ENCODE measurements around the gene RNF157. TPM values are rescaled to one million over a fixed set of nuclear protein-coding genes. Genes with fewer than 3 reads are reported as not detected.

The RNF157 gene
- total RNA-seq, 1 donor from 2014 or later = 54.0 TPM

DNA sequence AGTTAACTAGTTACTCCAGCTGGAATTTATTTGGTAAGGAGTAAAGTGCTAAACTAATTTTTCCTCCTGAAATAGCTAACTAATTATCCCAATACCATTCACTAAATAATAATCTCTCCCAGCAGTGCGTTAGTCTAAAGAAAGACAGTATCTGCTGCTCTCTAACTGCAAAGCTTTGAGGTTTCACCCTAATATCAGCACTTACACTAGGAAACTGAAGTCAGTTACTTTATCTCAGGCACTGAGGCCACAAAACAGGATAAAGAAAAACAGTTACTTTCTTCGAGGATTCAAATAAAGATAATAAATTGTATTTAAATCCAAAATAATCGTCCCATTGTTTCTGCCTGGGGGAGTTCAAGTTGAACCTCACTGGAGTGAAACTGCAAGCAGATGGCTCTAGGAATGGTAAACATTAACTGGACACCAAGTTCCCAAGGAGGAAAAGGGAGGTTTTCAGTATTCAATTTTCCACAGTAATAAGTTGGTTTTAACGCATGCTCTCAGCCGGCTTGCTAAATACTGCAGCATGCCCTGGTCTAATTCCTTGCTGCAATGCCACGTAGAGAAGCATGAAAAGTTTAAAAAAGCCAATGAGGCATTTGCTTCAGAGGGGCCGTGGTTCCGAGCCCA lies 79.3 kb downstream of the RNF157 start:
- H3K27me3 Mint-ChIP-seq (ENCODE audit: low read depth) = no peaks in the 10 kb centered on the region
- peaks cover 4% of the 10 kb centered on the region for H3K36me3 Mint-ChIP-seq (ENCODE audit: low read depth)
- H3K4me3 Mint-ChIP-seq = no peak overlapping the region
- no peak for TF ChIP-seq CTCF (conservative IDR thresholded peaks at IDR 0.05)
- H3K9me3 Mint-ChIP-seq = no peaks in the 10 kb centered on the region
- no peak for DNase-seq (ENCODE audit: low read depth, low spot score)
- peak overlapping the region; percentile 50 for H3K27ac Mint-ChIP-seq (ENCODE audit: unreplicated experiment)
- H3K4me1 Mint-ChIP-seq = peaks cover 11% of the 10 kb centered on the region

DNA sequence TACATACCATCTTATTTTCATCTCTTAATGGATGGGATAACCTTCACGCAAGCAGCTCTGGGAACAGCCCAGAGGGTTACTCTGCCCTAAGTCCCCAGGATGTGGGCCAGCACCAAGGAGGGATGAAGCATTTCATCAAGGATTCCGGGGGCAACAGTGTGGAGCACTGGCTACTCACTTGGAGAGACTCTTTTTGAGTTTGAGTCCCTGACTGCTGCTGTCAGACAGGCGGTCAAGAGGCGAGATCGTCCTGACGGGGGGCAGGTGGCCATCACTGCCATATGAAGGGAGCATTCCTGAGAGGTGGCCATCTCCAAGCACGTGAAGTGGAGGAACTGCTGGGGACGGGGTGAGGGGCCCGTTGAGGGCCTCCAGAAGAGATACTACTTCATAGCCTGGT lies 81.1 kb downstream of the RNF157 start:
- H3K9me3 Mint-ChIP-seq = no peaks in the 10 kb centered on the region

DNA sequence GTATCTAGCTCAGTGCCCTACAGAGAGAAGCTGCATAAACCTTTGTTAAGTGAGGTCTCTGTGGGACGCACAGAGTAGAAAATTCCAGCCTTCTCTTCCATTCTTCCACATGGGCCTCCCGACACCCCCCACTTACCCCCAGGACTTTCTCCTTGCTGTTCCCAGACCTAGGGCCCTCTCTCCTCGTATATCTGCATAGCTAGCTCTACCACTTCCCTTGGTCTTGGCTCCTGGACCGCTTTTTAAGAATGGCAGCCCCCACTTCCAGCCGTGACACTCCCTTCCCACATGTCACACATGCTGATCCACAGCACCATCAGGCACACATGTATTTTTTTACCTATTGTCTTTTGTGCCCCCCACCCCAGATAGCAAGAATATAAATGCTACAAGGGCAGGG lies 82.5 kb downstream of the RNF157 start:
- Mint-ChIP-seq H3K36me3 (ENCODE audit: low read depth) (peaks cover 4% of the 10 kb centered on the region), H3K27me3 (ENCODE audit: low read depth) (no peaks in the 10 kb centered on the region), H3K27ac (ENCODE audit: unreplicated experiment) (peak overlapping the region; percentile 79), H3K4me1 (peaks cover 3% of the 10 kb centered on the region), H3K4me3 (no peak overlapping the region), H3K9me3 (no peaks in the 10 kb centered on the region)
- TF ChIP-seq CTCF (conservative IDR thresholded peaks at IDR 0.05) = no peak
- DNase-seq (ENCODE audit: low read depth, low spot score) = no peak

More for the DNA sequence above, 81.1 kb downstream of the RNF157 start:
- DNase-seq (ENCODE audit: low read depth, low spot score) = no peak
- no peak overlapping the region for H3K4me3 Mint-ChIP-seq
- peak overlapping the region; percentile 60 for H3K27ac Mint-ChIP-seq (ENCODE audit: unreplicated experiment)
- peaks cover 4% of the 10 kb centered on the region for H3K36me3 Mint-ChIP-seq (ENCODE audit: low read depth)
- H3K27me3 Mint-ChIP-seq (ENCODE audit: low read depth) = no peaks in the 10 kb centered on the region
- no peak for TF ChIP-seq CTCF (conservative IDR thresholded peaks at IDR 0.05)
- peaks cover 3% of the 10 kb centered on the region for H3K4me1 Mint-ChIP-seq

GRCh38 chr17:76156662-76156991 lies 83.7 kb downstream of the RNF157 start:
- TF ChIP-seq CTCF (conservative IDR thresholded peaks at IDR 0.05) = no peak
- Mint-ChIP-seq H3K27me3 (ENCODE audit: low read depth) (no peaks in the 10 kb centered on the region), H3K27ac (ENCODE audit: unreplicated experiment) (peak overlapping the region; percentile 95), H3K4me3 (no peak overlapping the region), H3K9me3 (no peaks in the 10 kb centered on the region), H3K4me1 (peaks cover 3% of the 10 kb centered on the region), H3K36me3 (ENCODE audit: low read depth) (peaks cover 4% of the 10 kb centered on the region)
- DNase-seq (ENCODE audit: low read depth, low spot score) = no peak

- no peak for DNase-seq (ENCODE audit: low read depth, low spot score)
- peak overlapping the region; percentile 27 for H3K27ac Mint-ChIP-seq (ENCODE audit: unreplicated experiment)
- H3K4me3 Mint-ChIP-seq = no peak overlapping the region
- H3K4me1 Mint-ChIP-seq = peaks cover 3% of the 10 kb centered on the region
- H3K9me3 Mint-ChIP-seq = no peaks in the 10 kb centered on the region
- H3K36me3 Mint-ChIP-seq (ENCODE audit: low read depth) = peaks cover 4% of the 10 kb centered on the region
- H3K27me3 Mint-ChIP-seq (ENCODE audit: low read depth) = no peaks in the 10 kb centered on the region
- no peak for TF ChIP-seq CTCF (conservative IDR thresholded peaks at IDR 0.05)
These were observed 84.2 kb downstream of the RNF157 start for GRCh38 chr17:76155988-76156661.
